Nephron (organoid): Measurements from ENCODE around the gene GP1BA.

Experiments used
- H3K27ac Mint-ChIP-seq, 3 experiments: 2 replicates each; pipeline ENCODE4 v1.8.0; 2020; ENCODE audit warnings: mixed read lengths in 3 of 3, mild to moderate bottlenecking in 2 of 3, moderate library complexity in 1 of 3
- H3K27me3 Mint-ChIP-seq: 2 replicates; pipeline ENCODE4 v1.8.0; 2021; ENCODE audit warnings: low read depth, mild to moderate bottlenecking, moderate library complexity, mixed read lengths
- H3K36me3 Mint-ChIP-seq: 2 replicates; pipeline ENCODE4 v1.8.0; 2020; ENCODE audit warnings: low read depth, mixed read lengths
- H3K4me1 Mint-ChIP-seq: 2 replicates; pipeline ENCODE4 v1.8.0; 2020; ENCODE audit warnings: mixed read lengths
- H3K4me3 Mint-ChIP-seq, 3 experiments: 2 replicates each; pipeline ENCODE4 v1.8.0; 2020; ENCODE audit warnings: mild to moderate bottlenecking in 3 of 3, mixed read lengths in 3 of 3, moderate library complexity in 2 of 3
- H3K9me3 Mint-ChIP-seq: 2 replicates; pipeline ENCODE4 v1.8.0; 2020; ENCODE audit warnings: mixed read lengths
- CTCF ChIP-seq, 3 experiments: fragments of 200-600 bp; sonication (generic); IDR thresholded peaks; one replicate each; pipeline ENCODE4 v1.5.0; 2021; ENCODE audit warnings: antibody characterized with exemption in 3 of 3; ENCODE audit not compliant: unreplicated experiment in 3 of 3

GP1BA gene

DNA sequence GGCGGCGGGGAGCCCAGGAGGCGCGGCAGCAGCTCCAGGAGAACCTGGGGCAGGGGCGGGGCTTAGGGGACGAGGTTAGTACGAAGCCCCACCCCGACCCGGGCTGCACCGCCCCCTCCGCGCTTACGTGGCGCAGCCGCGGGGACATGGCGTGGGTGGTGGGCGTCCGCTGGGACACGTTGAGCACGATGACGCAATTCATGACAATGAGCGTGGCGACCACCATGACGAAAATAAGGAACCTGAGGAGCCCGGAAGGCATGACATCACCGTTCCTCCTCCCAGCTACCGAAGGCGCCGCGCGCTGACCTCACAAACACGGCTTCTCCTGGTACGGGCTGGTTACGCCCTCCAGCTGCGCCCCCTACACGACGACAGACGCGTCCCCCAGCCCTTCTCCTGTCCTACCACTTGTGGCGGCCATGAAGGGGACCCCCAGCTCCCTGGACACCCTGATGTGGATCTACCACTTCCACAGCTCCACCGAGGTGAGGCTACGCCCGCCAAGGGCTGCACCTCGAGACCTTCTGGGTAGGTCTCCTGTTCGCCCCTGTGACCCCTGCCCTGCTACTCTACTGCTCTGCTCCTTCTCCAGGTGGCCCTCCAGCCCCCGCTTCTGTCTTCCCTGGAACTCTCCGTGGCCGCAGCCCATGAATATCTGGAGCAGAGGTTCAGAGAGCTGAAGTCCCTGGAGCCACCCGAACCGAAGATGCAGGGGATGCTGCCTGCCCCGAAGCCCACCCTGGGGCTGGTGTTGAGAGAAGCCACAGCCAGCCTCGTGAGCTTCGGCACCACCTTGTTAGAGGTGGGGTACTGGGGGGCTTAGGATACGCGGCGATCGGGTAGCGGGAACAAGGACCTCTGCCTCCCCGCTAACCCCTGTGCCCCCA is 32.5 kb upstream of the GP1BA start, which contains the start of gene C17orf107:
TSS of gene C17orf107 (plus strand) at position 196 of the 890 bp plus-strand sequence. CDS start at position 423, 227 bp downstream.
- Mint-ChIP-seq H3K9me3 (no peaks in the 10 kb centered on the region), H3K36me3 (peaks cover 19% of the 10 kb centered on the region), H3K4me3 (peak within 1 kb of the TSS; percentile 70 to 73 (median 70)), H3K27me3 (no peaks in the 10 kb centered on the region), H3K4me1 (peaks cover 15% of the 10 kb centered on the region), H3K27ac (peak within 1 kb of the TSS in 2 of 3 experiments; percentile 20 to 73)
- no peak for TF ChIP-seq CTCF (IDR thresholded peaks at IDR 0.05; ENCODE audit: unreplicated experiment in 3 of 3)

DNA sequence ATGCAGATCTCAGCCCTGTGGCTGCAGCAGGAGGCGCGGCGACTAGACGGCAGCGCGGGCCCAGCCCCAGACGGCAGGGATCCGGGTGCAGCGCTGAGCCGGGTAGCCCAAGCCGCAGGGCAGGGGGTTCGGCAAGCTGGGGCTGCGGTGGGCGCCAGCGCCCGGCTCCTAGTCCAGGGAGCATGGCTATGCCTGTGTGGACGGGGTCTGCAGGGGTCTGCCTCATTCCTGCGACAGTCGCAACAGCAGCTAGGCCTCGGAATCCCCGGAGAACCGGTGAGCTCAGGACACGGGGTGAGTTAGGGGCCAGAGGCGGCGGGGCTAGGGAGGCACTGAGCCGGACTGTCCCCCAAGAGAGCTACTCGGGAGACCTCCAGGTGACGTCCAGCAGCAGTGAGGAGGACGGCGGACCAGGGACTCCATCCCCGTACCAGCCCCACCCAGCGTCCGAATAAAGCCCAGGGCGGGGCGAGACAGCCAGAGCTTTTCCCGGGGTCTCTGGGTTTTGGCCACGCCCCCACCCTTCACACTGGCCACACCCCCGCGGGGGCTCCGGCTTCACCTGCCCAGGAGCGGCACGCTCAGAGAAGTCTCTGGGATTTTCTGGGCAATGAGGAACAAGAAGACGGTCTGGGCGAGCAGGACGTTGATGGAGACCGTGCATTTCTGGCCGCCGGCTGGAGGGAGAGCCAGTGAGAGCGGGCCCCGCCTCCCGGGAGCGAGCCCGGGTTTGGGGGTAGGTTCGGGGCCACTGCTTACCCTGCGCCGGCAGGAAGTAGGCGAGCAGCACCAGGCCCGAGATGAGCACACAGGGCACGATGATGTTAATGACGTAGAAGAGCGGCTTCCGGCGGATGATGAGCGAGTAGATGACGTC is 31.6 kb upstream of the GP1BA start:
- H3K27me3 Mint-ChIP-seq = no peaks in the 10 kb centered on the region

GRCh38 chr17:4901108-4901647 is 30.9 kb upstream of the GP1BA start:
- Mint-ChIP-seq H3K4me3 (no peak overlapping the region), H3K4me1 (peaks cover 15% of the 10 kb centered on the region), H3K9me3 (no peaks in the 10 kb centered on the region), H3K36me3 (peaks cover 7% of the 10 kb centered on the region), H3K27ac (no peak overlapping the region), H3K27me3 (no peaks in the 10 kb centered on the region)
- no peak for TF ChIP-seq CTCF (IDR thresholded peaks at IDR 0.05; ENCODE audit: unreplicated experiment in 3 of 3)

More for the DNA sequence above, 31.6 kb upstream of the GP1BA start:
- Mint-ChIP-seq H3K27ac (no peak overlapping the region), H3K4me3 (no peak overlapping the region), H3K9me3 (no peaks in the 10 kb centered on the region), H3K36me3 (peaks cover 13% of the 10 kb centered on the region), H3K4me1 (peaks cover 15% of the 10 kb centered on the region)
- no peak for TF ChIP-seq CTCF (IDR thresholded peaks at IDR 0.05; ENCODE audit: unreplicated experiment in 3 of 3)

- Mint-ChIP-seq H3K27ac (peak overlapping the region in 2 of 3 experiments; percentile 10 to 41), H3K9me3 (no peaks in the 10 kb centered on the region), H3K4me1 (peaks cover 15% of the 10 kb centered on the region), H3K4me3 (no peak overlapping the region), H3K36me3 (peaks cover 6% of the 10 kb centered on the region), H3K27me3 (no peaks in the 10 kb centered on the region)
- no peak for TF ChIP-seq CTCF (IDR thresholded peaks at IDR 0.05; ENCODE audit: unreplicated experiment in 3 of 3)
Observed at GRCh38 chr17:4901648-4902344, 30.3 kb upstream of the GP1BA start.

GRCh38 chr17:4902540-4902939 is 29.5 kb upstream of the GP1BA start:
- Mint-ChIP-seq H3K4me1 (peaks cover 15% of the 10 kb centered on the region), H3K4me3 (no peak overlapping the region), H3K27me3 (no peaks in the 10 kb centered on the region), H3K9me3 (no peaks in the 10 kb centered on the region), H3K36me3 (peaks cover 6% of the 10 kb centered on the region), H3K27ac (peak overlapping the region in 2 of 3 experiments; percentile 10 to 41)
- TF ChIP-seq CTCF (IDR thresholded peaks at IDR 0.05; ENCODE audit: unreplicated experiment in 3 of 3) = no peak
